ENCODE results near the gene GMPR2. TPM values are rescaled to one million over a fixed set of nuclear protein-coding genes. Genes with fewer than 3 reads are reported as not detected.

The GMPR2 gene
- total and polyA plus RNA-seq, 2 of the 13 experiments (the other 11 are each of a cell fraction or from before 2014, with no cell fraction given) = 210 to 273 TPM

- TF ChIP-seq, protein P1, sequence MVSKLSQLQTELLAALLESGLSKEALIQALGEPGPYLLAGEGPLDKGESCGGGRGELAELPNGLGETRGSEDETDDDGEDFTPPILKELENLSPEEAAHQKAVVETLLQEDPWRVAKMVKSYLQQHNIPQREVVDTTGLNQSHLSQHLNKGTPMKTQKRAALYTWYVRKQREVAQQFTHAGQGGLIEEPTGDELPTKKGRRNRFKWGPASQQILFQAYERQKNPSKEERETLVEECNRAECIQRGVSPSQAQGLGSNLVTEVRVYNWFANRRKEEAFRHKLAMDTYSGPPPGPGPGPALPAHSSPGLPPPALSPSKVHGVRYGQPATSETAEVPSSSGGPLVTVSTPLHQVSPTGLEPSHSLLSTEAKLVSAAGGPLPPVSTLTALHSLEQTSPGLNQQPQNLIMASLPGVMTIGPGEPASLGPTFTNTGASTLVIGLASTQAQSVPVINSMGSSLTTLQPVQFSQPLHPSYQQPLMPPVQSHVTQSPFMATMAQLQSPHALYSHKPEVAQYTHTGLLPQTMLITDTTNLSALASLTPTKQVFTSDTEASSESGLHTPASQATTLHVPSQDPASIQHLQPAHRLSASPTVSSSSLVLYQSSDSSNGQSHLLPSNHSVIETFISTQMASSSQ (IDR thresholded peaks at IDR 0.05; ENCODE audit: low read depth) = no peak
- TF ChIP-seq, protein P1 (CRISPR knock-in tag; IDR thresholded peaks at IDR 0.05; ENCODE audit: borderline replicate concordance) = no peak
- no peak for TF ChIP-seq ZBTB38 (CRISPR knock-in tag; IDR thresholded peaks at IDR 0.05)
- no peak for TF ChIP-seq CSRNP2 (CRISPR knock-in tag; conservative IDR thresholded peaks at IDR 0.05; ENCODE audit: low read depth)
Measured at GRCh38 chr14:24271834-24272263, 39.1 kb downstream of the GMPR2 start (continued).

DNA sequence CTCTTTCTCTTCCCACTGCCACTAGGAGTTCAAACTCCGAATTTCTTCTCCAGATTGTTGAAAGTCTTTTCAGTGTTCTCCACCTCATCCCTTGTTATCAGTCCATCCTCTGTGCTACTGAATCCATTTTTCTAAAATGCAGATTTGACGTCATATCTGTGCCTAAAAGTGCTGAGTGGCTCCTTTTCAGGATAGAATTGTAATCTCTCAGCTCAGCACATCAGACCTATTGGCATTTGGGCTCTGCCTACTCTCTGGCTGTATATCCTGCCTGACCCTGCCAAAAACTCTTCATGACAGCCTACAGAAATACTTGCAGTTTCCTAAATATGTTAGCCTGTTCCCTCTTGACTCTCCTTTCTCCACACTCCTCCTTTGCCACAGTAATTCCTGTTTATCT lies 39.7 kb downstream of the GMPR2 start:
- H3K79me2 ChIP-seq (ENCODE audit: insufficient read depth, low read length) = peaks cover 7% of the 10 kb centered on the region
- no peak overlapping the region for H3K27ac ChIP-seq (ENCODE audit: extremely low read length, insufficient read depth, low read length)
- CTCF ChIA-PET (ENCODE audit: low intra/inter-chr PET ratio, low total read pairs) = interaction anchor here (1.4 to 2.8 kb wide), 2 partner anchors 25 to 30 kb away, joined by 10 to 33 read pairs; partner anchors contain the start of gene TINF2
- intact Hi-C loops (cut with micrococcal nuclease; ENCODE audit: unreplicated experiment) (no loop called here), in situ Hi-C loops (cut with HindIII; ENCODE audit: extremely low pct_ligation_motif_present, low pct_unique_long_range_greater_than_20kb) (no loop called here)
- no peak overlapping the region for H3K4me3 ChIP-seq (replicated peaks in 1 of 3; ENCODE audit: insufficient read depth in 1 of 3, low read depth in 2 of 3, low read length in 3 of 3)
- H3K9ac ChIP-seq (ENCODE audit: insufficient read depth, low read depth, low read length) = peak overlapping the region; percentile 98
- H3K27me3 ChIP-seq (ENCODE audit: control insufficient read depth in 1 of 2, insufficient read depth in 2 of 2, low read length in 2 of 2) = no peaks in the 10 kb centered on the region; a peak in 1 of 5 replicates
- ATAC-seq (no peak), FAIRE-seq (no peak), DNase-seq (ENCODE audit: low spot score) (no peak)
- no TSS peak for BruUV-seq (replicated peaks)
- H3K36me3 ChIP-seq (replicated peaks in 1 of 2; ENCODE audit: control insufficient read depth in 1 of 2, insufficient read depth in 2 of 2, low read length in 2 of 2) = peaks cover 5 to 14% of the 10 kb centered on the region in 2 experiments; a peak in 4 of 5 replicates
- peak overlapping the region; percentile 97 for H3K4me2 ChIP-seq (ENCODE audit: low read depth, low read length)
- WGBS (ENCODE audit: low lambda C conversion rate) = 88% methylated on average over 2 of the region's 2 CpGs
- H3K4me1 ChIP-seq (ENCODE audit: insufficient read depth, low read length) = peaks cover 22% of the 10 kb centered on the region
- H3K9me3 ChIP-seq (ENCODE audit: low read length) = no peaks in the 10 kb centered on the region
- POLR2A ChIA-PET = interaction anchor here (1.5 to 16.5 kb wide), 17 partner anchors 11 to 164 kb away, joined by 5 to 435 read pairs (median 32); partner anchors contain the start of genes CBLN3, CHMP4A, CIDEB and DCAF11
- no peak for TF ChIP-seq ZNF44 (CRISPR knock-in tag; IDR thresholded peaks at IDR 0.05)
- TF ChIP-seq FOXK1 (CRISPR knock-in tag; IDR thresholded peaks at IDR 0.05; ENCODE audit: borderline replicate concordance, low read depth) = peak; percentile 16; the same call in 1 of the 2 replicates
- no peak for TF ChIP-seq ZC3H13 (CRISPR knock-in tag; IDR thresholded peaks at IDR 0.05)
- TF ChIP-seq MAFK (conservative IDR thresholded peaks at IDR 0.05 in 1 of 2, IDR thresholded peaks at IDR 0.05 in 1 of 2; ENCODE audit: low read length in 2 of 2) = peak; percentile 97
- TF ChIP-seq SP1 (IDR thresholded peaks at IDR 0.05) = no peak
- peak; percentile 8; the same call in 1 of the 2 replicates for TF ChIP-seq SP1 (CRISPR knock-in tag; IDR thresholded peaks at IDR 0.05)
- no peak for TF ChIP-seq PPARG (CRISPR knock-in tag; conservative IDR thresholded peaks at IDR 0.05)
- peak; percentile 97 for TF ChIP-seq MAFF (IDR thresholded peaks at IDR 0.05; ENCODE audit: low read depth, low read length)
- no peaks in the 10 kb centered on the region for H4K20me1 ChIP-seq (ENCODE audit: insufficient read depth, low read length)
- no peak overlapping the region for H2AFZ ChIP-seq (ENCODE audit: low read length)
